BE2C (cell line): ENCODE results near the gene BABAM2.

Source experiments
- DNase-seq: peaks from one replicate; pipeline ENCODE4 v3.0.0-alpha.2; 2020
- H3K27me3 ChIP-seq: fragments of 250-450 bp; sonication (Bioruptor Pico); 2 replicates; pipeline ENCODE4 v1.5.1; 2020; ENCODE audit warnings: mild to moderate bottlenecking
- H3K36me3 ChIP-seq: fragments of 250-450 bp; sonication (Bioruptor Pico); 2 replicates; pipeline ENCODE4 v1.5.1; 2020; ENCODE audit warnings: mild to moderate bottlenecking
- H3K4me1 ChIP-seq: fragments of 250-450 bp; sonication (Bioruptor Pico); 2 replicates; pipeline ENCODE4 v1.5.1; 2020
- H3K4me3 ChIP-seq: 2 replicates; pipeline ENCODE4 v1.5.1; 2011; ENCODE audit warnings: low read depth, low read length
- H3K9me3 ChIP-seq: fragments of 250-450 bp; sonication (Bioruptor Pico); 2 replicates; pipeline ENCODE4 v1.5.1; 2020
- CTCF ChIP-seq: IDR thresholded peaks from 2 replicates; pipeline ENCODE4 v1.5.1; 2012; ENCODE audit warnings: mild to moderate bottlenecking, low read depth, low read length

BABAM2 gene

GRCh38 chr2:28378679-28379584, 488.4 kb downstream of the BABAM2 start:
- H3K9me3 ChIP-seq = no peaks in the 10 kb centered on the region
- no peaks in the 10 kb centered on the region for H3K27me3 ChIP-seq
- H3K4me3 ChIP-seq = no peak overlapping the region
- no peak for TF ChIP-seq CTCF
- H3K36me3 ChIP-seq = no peaks in the 10 kb centered on the region
- H3K4me1 ChIP-seq = no peaks in the 10 kb centered on the region; the same call in none of the 2 replicates
- no peak for DNase-seq

GRCh38 chr2:28380219-28380618, 489.7 kb downstream of the BABAM2 start:
- no peak for DNase-seq
- Histone ChIP-seq H3K27me3 (no peaks in the 10 kb centered on the region), H3K9me3 (no peaks in the 10 kb centered on the region), H3K4me3 (no peak overlapping the region), H3K4me1 (no peaks in the 10 kb centered on the region; the same call in none of the 2 replicates), H3K36me3 (no peaks in the 10 kb centered on the region)
- TF ChIP-seq CTCF = no peak

- no peaks in the 10 kb centered on the region for H3K27me3 ChIP-seq
- no peak for TF ChIP-seq CTCF
- DNase-seq = no peak
- no peak overlapping the region for H3K4me3 ChIP-seq
- H3K9me3 ChIP-seq = no peaks in the 10 kb centered on the region
- H3K36me3 ChIP-seq = no peaks in the 10 kb centered on the region
- no peaks in the 10 kb centered on the region; the same call in none of the 2 replicates for H3K4me1 ChIP-seq
Observed at GRCh38 chr2:28381225-28382180, 491.0 kb downstream of the BABAM2 start.

GRCh38 chr2:28382755-28383154, 492.2 kb downstream of the BABAM2 start:
- no peaks in the 10 kb centered on the region for H3K27me3 ChIP-seq
- H3K4me1 ChIP-seq = no peaks in the 10 kb centered on the region; the same call in none of the 2 replicates
- TF ChIP-seq CTCF = no peak
- no peaks in the 10 kb centered on the region for H3K36me3 ChIP-seq
- no peaks in the 10 kb centered on the region for H3K9me3 ChIP-seq
- no peak overlapping the region for H3K4me3 ChIP-seq
- no peak for DNase-seq

GRCh38 chr2:28387082-28387960, 496.8 kb downstream of the BABAM2 start:
- peaks cover 4% of the 10 kb centered on the region for H3K4me1 ChIP-seq
- H3K4me3 ChIP-seq = no peak overlapping the region
- no peak for DNase-seq
- H3K9me3 ChIP-seq = no peaks in the 10 kb centered on the region
- no peak for TF ChIP-seq CTCF
- H3K27me3 ChIP-seq = no peaks in the 10 kb centered on the region
- H3K36me3 ChIP-seq = no peaks in the 10 kb centered on the region
